Measurements from ENCODE around the gene KCND3.

The KCND3 gene

GRCh38 chr1:111837393-111837792 lies 152.1 kb downstream of the KCND3 start:
- no peak for DNase-seq

GRCh38 chr1:111836111-111836510 lies 153.4 kb downstream of the KCND3 start:
- no peak for DNase-seq

DNA sequence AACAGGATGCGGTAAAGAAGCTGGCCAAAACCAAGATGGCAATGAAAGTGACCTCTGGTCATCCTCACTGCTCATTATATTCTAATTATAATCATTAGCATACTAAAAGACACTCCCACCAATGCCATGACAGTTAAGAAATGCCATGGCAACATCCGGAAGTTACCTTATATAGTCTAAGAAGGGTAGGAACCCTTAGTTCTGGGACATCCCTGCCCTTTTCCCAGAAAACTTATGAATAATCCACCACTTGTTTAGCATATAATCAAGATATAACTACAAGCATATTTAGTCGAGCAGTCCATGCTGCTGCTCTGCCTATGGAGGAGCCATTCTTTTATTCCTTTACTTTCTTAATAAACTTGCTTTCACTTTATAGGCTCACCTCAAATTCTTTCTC lies 154.0 kb downstream of the KCND3 start:
- no peak for DNase-seq

- no peak for DNase-seq
Measured at GRCh38 chr1:111834956-111835355, 154.5 kb downstream of the KCND3 start.

- no peak for DNase-seq
Measured at GRCh38 chr1:111833334-111833733, 156.1 kb downstream of the KCND3 start.

DNA sequence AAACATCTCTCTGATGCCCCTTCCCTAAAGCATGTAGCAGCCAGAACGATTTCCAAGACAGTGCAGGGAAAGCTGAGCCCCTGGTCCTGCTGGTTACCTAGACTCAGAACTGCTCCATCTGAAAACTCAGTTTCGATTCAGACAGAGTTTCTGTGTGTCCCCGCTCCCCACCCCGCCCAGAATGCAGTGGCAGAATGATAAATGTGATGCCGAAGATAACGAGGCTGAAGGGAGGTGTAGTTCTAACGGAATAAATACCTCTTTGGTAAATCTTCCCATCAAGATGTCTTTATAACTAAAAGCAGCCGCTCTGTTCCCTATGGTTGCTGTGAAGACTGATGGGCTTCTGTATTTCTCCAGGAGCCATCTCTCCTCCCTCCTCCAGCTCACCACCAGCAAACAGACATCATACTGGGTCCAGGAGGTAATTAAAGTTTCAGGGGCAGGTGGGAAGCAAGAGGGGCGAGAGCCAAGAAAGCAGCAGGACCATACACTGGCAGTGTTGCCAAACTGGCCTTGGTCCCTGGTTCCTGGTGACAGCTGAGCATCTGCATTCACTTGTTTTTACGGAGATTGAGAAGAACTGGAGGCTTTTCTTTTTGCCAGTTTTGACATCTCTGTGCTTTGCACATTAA lies 156.8 kb downstream of the KCND3 start:
- no peak for DNase-seq

- no peak for DNase-seq
Measured at GRCh38 chr1:111831153-111831552, 158.3 kb downstream of the KCND3 start.

GRCh38 chr1:111827946-111828345 lies 161.5 kb downstream of the KCND3 start:
- DNase-seq, result no peak

GRCh38 chr1:111826278-111826677 lies 163.2 kb downstream of the KCND3 start:
- DNase-seq, result no peak

DNA sequence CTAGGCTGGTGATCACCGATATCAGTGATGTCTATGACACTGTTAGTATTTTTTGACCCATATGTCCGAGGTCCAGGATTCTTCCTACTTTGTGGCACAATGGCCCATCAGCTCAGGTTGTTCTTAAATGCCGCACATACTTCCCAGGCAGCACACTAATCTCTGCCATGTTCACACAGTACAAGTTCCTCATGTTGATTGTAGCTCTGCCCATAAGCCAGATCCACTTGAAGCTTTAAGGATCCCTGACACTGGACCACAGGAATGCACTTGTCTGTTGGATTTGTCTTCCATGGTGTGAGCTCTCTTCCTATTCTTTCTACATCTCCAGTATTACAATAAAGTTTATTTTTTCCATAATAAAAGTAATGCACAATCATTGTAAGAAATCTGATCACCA lies 164.3 kb downstream of the KCND3 start:
- DNase-seq, result no peak

GRCh38 chr1:111822138-111822537 lies 167.3 kb downstream of the KCND3 start:
- no peak for DNase-seq

DNA sequence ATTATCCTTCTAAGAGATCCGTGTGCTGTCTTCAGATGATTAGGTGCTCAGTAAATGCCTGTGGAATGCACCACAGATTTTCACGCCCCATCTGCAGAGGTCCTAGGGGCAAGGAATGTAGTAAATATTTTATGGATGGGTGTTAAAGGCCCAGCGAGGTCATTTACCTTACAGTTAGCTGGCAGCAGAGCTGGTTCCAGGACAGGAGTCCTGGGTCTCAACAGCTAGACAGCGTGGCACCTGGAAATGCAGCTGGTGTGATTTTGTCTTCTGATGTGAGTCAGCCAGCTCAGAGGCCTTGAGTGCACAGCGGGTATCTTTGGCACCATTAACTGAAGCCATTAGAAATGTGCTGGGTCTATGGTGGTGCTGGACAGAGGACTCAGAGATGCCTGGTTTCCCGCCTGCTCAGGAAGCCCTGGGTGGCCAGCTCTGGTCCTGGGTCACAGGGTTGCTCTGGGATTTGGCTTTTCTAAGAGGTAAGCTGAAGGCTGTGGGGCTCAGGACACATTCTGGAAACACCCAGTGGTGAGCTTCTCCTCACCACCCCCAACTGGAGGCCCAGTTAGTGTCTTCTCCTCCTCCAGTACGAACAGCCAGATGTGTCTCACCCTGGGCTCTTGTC lies 168.2 kb downstream of the KCND3 start:
- no peak for DNase-seq

- DNase-seq, result no peak
Measured at GRCh38 chr1:111819566-111820263, 169.8 kb downstream of the KCND3 start.

DNA sequence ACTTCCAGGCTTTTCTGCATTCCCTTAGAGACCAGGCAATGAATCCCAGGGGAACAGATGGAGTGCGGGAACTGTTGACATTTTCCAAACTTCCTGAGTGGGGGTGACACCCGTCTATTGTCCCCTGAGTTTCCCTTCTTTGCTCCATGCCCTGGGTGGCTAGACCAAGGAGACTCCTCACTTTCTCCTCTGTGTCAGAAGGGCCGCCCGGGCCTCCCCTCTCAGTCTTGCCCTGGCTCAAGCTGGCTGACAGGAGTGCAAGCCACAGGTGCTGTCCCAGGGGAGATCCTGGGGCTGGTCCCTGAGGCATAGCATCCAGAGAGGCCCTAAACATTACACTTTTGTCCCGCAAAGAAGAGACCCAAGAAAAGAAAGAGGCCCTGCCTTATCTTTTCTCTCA lies 170.9 kb downstream of the KCND3 start:
- DNase-seq, result no peak

GRCh38 chr1:111818081-111818480 lies 171.4 kb downstream of the KCND3 start:
- DNase-seq, result no peak

- no peak for DNase-seq
Measured at GRCh38 chr1:111814642-111815041, 174.8 kb downstream of the KCND3 start.

- DNase-seq, result no peak
Measured at GRCh38 chr1:111814305-111814628, 175.2 kb downstream of the KCND3 start.

DNA sequence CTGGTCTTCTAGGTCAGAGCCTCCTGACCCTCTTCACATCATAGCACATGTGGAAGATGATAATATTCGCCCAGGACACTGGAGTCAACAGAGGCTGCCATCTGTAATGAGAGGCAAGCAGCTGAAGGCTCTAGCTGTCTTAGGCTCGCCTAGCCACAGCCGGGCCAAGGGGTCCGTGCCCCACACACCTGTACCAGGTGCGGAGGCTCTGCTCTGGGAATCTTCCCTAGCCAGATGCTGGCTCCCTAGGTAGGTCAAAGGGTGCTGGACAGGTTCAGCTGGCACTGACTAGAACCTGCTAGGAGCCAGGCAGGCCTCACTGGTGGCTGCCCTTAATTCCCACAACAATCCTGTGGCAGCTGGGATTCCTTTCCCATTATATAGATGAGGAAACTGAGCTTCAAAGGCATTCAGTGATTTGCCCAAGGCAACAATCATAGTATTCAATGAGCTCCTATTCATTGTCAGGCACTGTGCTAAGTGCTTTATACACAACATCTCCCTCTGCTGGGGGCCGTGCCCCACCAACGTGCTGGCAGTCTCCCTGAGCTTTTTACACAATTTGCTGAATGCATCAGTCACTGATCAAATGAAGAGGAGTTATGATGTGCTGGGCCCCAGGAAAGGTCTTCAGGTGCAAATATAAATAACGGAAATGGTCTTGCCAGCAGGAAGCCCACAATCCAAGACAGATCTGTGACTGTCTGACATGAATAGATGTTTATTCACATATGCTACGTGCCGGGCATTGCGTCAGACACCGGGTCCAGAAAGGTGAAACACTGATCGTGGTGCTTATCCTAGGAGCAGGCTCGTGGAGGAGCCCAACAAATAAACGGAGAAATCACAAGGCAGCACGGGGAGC lies 175.8 kb downstream of the KCND3 start:
- DNase-seq, result no peak

GRCh38 chr1:111812306-111812705 lies 177.2 kb downstream of the KCND3 start:
- no peak for DNase-seq

- DNase-seq, result no peak
Measured at GRCh38 chr1:111811891-111812290, 177.6 kb downstream of the KCND3 start.

DNA sequence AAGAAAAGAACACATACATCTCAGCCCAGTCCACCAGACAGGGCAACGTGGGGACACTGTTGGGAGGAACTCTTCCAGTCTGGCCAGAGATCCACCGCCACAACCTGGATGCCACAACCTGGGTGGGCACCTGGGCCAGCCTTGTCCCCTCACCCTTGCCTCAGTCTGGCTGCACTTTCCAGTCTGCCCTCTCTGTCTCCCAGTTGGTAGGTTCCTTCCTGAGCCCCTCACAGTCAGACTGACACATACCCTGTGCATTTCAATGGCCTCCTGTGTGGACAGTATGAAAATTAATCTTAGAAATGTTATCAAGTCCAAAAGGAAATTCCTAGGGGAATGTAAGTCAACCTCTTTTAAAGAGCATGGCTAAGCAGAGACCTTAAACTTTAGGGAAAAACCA lies 184.2 kb downstream of the KCND3 start:
- no peak for DNase-seq

DNA sequence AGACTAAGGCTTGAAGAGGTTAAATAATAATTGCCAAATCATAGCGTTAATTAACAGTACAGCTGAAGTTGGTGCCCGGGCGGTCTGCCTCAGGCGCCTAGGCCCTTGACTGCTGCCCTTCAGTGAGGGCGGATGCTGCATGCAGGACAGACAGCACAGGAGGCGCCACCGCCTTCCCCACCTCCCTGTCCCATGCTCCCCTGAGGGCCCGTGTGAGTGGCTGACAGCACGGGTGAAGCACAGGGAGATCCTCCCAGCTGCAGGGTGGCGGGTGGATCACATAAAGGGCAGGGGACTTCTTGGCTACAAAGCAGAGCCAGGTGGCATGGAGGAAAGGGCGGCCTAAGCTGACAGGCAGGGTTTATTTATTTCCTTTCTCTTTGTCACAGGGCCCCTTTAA lies 184.7 kb downstream of the KCND3 start:
- DNase-seq, result no peak

GRCh38 chr1:111803951-111804350 lies 185.5 kb downstream of the KCND3 start:
- no peak for DNase-seq

DNA sequence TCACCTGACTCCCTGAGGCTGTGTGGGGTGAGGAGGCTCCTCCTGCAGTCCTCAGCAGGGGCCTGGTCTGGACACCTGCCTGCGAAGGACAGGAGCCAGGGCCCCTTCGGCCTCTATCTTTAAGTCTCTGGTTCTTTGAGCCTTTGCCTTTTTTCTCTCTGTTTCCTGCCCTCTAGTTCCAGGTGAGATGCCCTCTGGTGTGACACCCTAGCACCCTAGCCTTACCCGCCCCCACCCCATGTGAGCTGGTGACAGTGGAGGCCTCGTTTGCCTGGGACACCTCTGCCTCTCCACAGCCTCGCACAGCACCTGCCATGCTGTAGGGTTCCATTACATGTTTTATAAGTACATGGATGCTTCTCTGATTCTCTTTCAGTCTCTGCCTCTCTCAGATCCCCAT lies 186.5 kb downstream of the KCND3 start:
- DNase-seq, result no peak

Measured in femur (tissue), 1 donor.